ENCODE measurements around the gene ATAD2B.

DNA sequence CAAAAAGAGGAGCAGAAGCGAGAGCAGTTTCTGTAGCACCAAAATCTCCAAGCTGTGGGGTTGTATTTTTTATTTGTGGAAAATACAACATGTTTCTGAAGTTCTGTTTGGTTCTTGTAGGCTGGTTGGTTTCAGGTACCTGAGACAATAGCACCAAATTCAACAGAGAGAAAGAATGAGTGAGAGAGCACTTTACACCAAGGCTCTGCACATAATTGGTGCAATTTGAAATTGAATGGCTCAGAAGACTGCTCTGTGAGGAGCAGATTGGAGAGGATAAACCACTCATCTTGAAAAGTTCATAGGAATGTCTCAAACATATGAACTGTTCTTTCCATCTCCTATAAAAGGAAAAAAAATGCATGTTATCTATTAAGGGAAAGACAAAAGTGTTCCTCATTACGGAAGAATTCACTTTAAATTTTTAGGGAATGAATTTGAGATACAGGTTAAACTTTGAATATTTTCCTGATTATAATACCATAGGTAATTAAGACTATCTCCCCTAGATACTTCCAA, 175.1 kb downstream of the ATAD2B start:
- TF ChIP-seq, protein P1, sequence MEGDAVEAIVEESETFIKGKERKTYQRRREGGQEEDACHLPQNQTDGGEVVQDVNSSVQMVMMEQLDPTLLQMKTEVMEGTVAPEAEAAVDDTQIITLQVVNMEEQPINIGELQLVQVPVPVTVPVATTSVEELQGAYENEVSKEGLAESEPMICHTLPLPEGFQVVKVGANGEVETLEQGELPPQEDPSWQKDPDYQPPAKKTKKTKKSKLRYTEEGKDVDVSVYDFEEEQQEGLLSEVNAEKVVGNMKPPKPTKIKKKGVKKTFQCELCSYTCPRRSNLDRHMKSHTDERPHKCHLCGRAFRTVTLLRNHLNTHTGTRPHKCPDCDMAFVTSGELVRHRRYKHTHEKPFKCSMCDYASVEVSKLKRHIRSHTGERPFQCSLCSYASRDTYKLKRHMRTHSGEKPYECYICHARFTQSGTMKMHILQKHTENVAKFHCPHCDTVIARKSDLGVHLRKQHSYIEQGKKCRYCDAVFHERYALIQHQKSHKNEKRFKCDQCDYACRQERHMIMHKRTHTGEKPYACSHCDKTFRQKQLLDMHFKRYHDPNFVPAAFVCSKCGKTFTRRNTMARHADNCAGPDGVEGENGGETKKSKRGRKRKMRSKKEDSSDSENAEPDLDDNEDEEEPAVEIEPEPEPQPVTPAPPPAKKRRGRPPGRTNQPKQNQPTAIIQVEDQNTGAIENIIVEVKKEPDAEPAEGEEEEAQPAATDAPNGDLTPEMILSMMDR (IDR thresholded peaks at IDR 0.05), result no peak
- no peak for TF ChIP-seq POLR2AphosphoS5 (IDR thresholded peaks at IDR 0.05)

Measured in transverse colon (tissue), 4 donors.